Liver (tissue), 9 donors: ENCODE measurements around the gene MYO5C. TPM values are rescaled to one million over a fixed set of nuclear protein-coding genes. Genes with fewer than 3 reads are reported as not detected.

ENCODE experiments used
- DNase-seq: peaks from one replicate; pipeline ENCODE4 v3.0.0-alpha.2; 2017; ENCODE audit warnings: low spot score
- H3K27ac ChIP-seq, 2 donors: one replicate each; pipeline ENCODE4 v1.7.0; 2013; ENCODE audit warnings: inconsistent platforms in 2 of 2, low read length in 2 of 2, control low read depth in 1 of 2, low read depth in 1 of 2, mild to moderate bottlenecking in 1 of 2
- H3K27me3 ChIP-seq, 4 donors: one replicate each; pipeline versions ENCODE4 v1.6.1 to v1.7.0; 2013; ENCODE audit warnings: low read length in 3 of 4, inconsistent platforms in 1 of 4, mild to moderate bottlenecking in 1 of 4, moderate library complexity in 1 of 4; ENCODE audit not compliant: control insufficient read depth in 4 of 4, insufficient read depth in 4 of 4
- H3K36me3 ChIP-seq, 4 donors: one replicate each; pipeline versions ENCODE4 v1.6.1 to v1.7.0; 2013; ENCODE audit warnings: low read length in 3 of 4, mild to moderate bottlenecking in 3 of 4, low read depth in 1 of 4, moderate library complexity in 1 of 4; ENCODE audit not compliant: control insufficient read depth in 4 of 4, insufficient read depth in 3 of 4
- H3K4me1 ChIP-seq, 4 donors: one replicate each; pipeline versions ENCODE4 v1.6.1 to v1.7.0; 2013; ENCODE audit warnings: low read length in 3 of 4, mild to moderate bottlenecking in 3 of 4, moderate library complexity in 1 of 4; ENCODE audit not compliant: control insufficient read depth in 4 of 4, insufficient read depth in 4 of 4
- H3K4me3 ChIP-seq, 3 donors: one replicate each; pipeline versions ENCODE4 v1.6.1 to v1.7.0; 2013; ENCODE audit warnings: low read length in 3 of 3, control low read depth in 1 of 3, low read depth in 1 of 3, mild to moderate bottlenecking in 1 of 3
- H3K9ac ChIP-seq, 2 donors: one replicate each; pipeline ENCODE4 v1.7.0; 2013; ENCODE audit warnings: low read length in 2 of 2, mild to moderate bottlenecking in 2 of 2, moderate library complexity in 2 of 2, control low read depth in 1 of 2, low read depth in 1 of 2
- H3K9me3 ChIP-seq, 4 donors: one replicate each; pipeline versions ENCODE4 v1.6.1 to v1.7.0; 2013; ENCODE audit warnings: low read length in 3 of 4; ENCODE audit not compliant: control insufficient read depth in 4 of 4
- ATF3 ChIP-seq: IDR thresholded peaks from 2 replicates; pipeline ENCODE4 v1.6.1; 2016; ENCODE audit warnings: antibody characterized with exemption
- CTCF ChIP-seq: fragments of 150-350 bp; IDR thresholded peaks from 2 replicates; pipeline ENCODE4 v1.5.1; 2017; ENCODE audit warnings: improper control_type of control experiment, low read depth, low read length; ENCODE audit not compliant: missing input control
- EGR1 ChIP-seq, 2 donors: IDR thresholded peaks; 2 replicates each; pipeline ENCODE4 v1.6.1; 2016 to 2018; ENCODE audit warnings: antibody characterized with exemption in 2 of 2, low read depth in 2 of 2
- FOXA1 ChIP-seq: IDR thresholded peaks from 2 replicates; pipeline ENCODE4 v1.6.1; 2016; ENCODE audit warnings: antibody characterized with exemption
- FOXA2 ChIP-seq: IDR thresholded peaks from 2 replicates; pipeline ENCODE4 v1.6.1; 2016; ENCODE audit warnings: antibody characterized with exemption
- GABPA ChIP-seq, 2 donors: IDR thresholded peaks in 1 of 2; conservative IDR thresholded peaks in 1 of 2; 2 replicates each; pipeline ENCODE4 v1.6.1; 2016; ENCODE audit warnings: antibody characterized with exemption in 2 of 2, mild to moderate bottlenecking in 1 of 2, moderate library complexity in 1 of 2
- HNF4A ChIP-seq, 2 donors: conservative IDR thresholded peaks; 2 replicates each; pipeline ENCODE4 v1.6.1; 2016; ENCODE audit warnings: antibody characterized with exemption in 2 of 2, mild to moderate bottlenecking in 2 of 2
- HNF4G ChIP-seq: IDR thresholded peaks from 2 replicates; pipeline ENCODE4 v1.6.1; 2016; ENCODE audit warnings: antibody characterized with exemption
- JUND ChIP-seq, 2 donors: IDR thresholded peaks; 2 replicates each; pipeline ENCODE4 v1.6.1; 2016; ENCODE audit warnings: antibody characterized with exemption in 2 of 2
- MAX ChIP-seq: IDR thresholded peaks from 2 replicates; pipeline ENCODE4 v1.6.1; 2016; ENCODE audit warnings: antibody characterized with exemption
- NR2F2 ChIP-seq: IDR thresholded peaks from 2 replicates; pipeline ENCODE4 v1.6.1; 2016; ENCODE audit warnings: antibody characterized with exemption
- RAD21 ChIP-seq, 2 donors: IDR thresholded peaks; 2 replicates each; pipeline ENCODE4 v1.6.1; 2016; ENCODE audit warnings: antibody characterized with exemption in 2 of 2, mild to moderate bottlenecking in 2 of 2
- REST ChIP-seq: IDR thresholded peaks from 2 replicates; pipeline ENCODE4 v1.6.1; 2016; ENCODE audit warnings: antibody characterized with exemption, mild to moderate bottlenecking
- RXRA ChIP-seq, 2 donors: IDR thresholded peaks; 2 replicates each; pipeline ENCODE4 v1.6.1; 2017 to 2018; ENCODE audit warnings: antibody characterized with exemption in 2 of 2, mild to moderate bottlenecking in 1 of 2
- SP1 ChIP-seq: IDR thresholded peaks from 2 replicates; pipeline ENCODE4 v1.6.1; 2018; ENCODE audit warnings: antibody characterized with exemption, mild to moderate bottlenecking
- TAF1 ChIP-seq: conservative IDR thresholded peaks from 2 replicates; pipeline ENCODE4 v1.6.1; 2016; ENCODE audit warnings: antibody characterized with exemption, mild to moderate bottlenecking
- YY1 ChIP-seq: IDR thresholded peaks from 2 replicates; pipeline ENCODE4 v1.6.1; 2016; ENCODE audit warnings: antibody characterized with exemption, mild to moderate bottlenecking
- ZBTB33 ChIP-seq: IDR thresholded peaks from 2 replicates; pipeline ENCODE4 v1.6.1; 2016; ENCODE audit warnings: antibody characterized with exemption
- WGBS: extraction: QIAGEN DNeasy Blood & Tissue Kit; methylation state at CpG from one replicate; pipeline ENCODE4 v1.1.7; 2013; 5-methylcytosine and 5-hydroxymethylcytosine counted together
- polyA plus RNA-seq, 2 donors: library from polyadenylated mRNA; stranded (reverse) in 1 of 2; unstranded in 1 of 2; fragments of 200-250 nt in 1 of 2; fragments of >200 nt in 1 of 2; fragmentation: Nextera tagmentation in 1 of 2; extraction: Ambion mirVana in 1 of 2; gene quantifications; one replicate each; pipeline versions ENCODE4 v1.2.1 to v1.2.3, GENCODE V29; 2013 to 2015
- total RNA-seq, 2 donors: library from RNA; depleted of rRNA; stranded (reverse); fragments of >200 nt; gene quantifications; one replicate each; pipeline ENCODE4 v1.2.3, GENCODE V29; 2014
- donor health status: healthy.
- donor health status: healthy.
- donor health status: healthy.
- donor health status: healthy.
- donor health status: healthy.

Gene MYO5C
- total and polyA plus RNA-seq, 4 donors: 1.9 to 8.6 (median 3.0) TPM

- TF ChIP-seq MAX (no peak), RXRA (IDR thresholded peaks at IDR 0.05) (no peak), ZBTB33 (no peak), FOXA2 (no peak), FOXA1 (no peak), RAD21 (IDR thresholded peaks at IDR 0.05) (no peak), TAF1 (no peak), SP1 (no peak)
Measured at GRCh38 chr15:52191207-52191606, 104.4 kb downstream of the MYO5C start, which contains the start of gene GNB5 (continued).

GRCh38 chr15:52186651-52187486 lies 108.7 kb downstream of the MYO5C start:
- DNase-seq: no peak
- Histone ChIP-seq H3K9ac (no peak overlapping the region), H3K4me3 (no peak overlapping the region), H3K9me3 (no peaks in the 10 kb centered on the region), H3K36me3 (no peaks in the 10 kb centered on the region), H3K4me1 (peaks cover 4 to 19% (median 7%) of the 10 kb centered on the region in 4 donors), H3K27ac (no peak overlapping the region), H3K27me3 (no peaks in the 10 kb centered on the region)
- 87% methylated on average over 11 of the region's 11 CpGs for WGBS
- no peak for TF ChIP-seq RXRA (IDR thresholded peaks at IDR 0.05)
- peak; percentile 11 for TF ChIP-seq SP1
- no peak for TF ChIP-seq JUND (IDR thresholded peaks at IDR 0.05)

- Histone ChIP-seq H3K9me3 (no peaks in the 10 kb centered on the region), H3K27ac (peak overlapping the region in 1 of 2 donors; percentile 38), H3K9ac (peak overlapping the region in 1 of 2 donors; percentile 43), H3K4me1 (peaks cover 5 to 19% (median 7%) of the 10 kb centered on the region in 4 donors), H3K4me3 (no peak overlapping the region), H3K27me3 (no peaks in the 10 kb centered on the region), H3K36me3 (no peaks in the 10 kb centered on the region)
- 62% methylated on average over 7 of the region's 7 CpGs for WGBS
- TF ChIP-seq JUND (IDR thresholded peaks at IDR 0.05): no peak
- no peak for TF ChIP-seq HNF4A (conservative IDR thresholded peaks at IDR 0.05)
- TF ChIP-seq REST: no peak
- TF ChIP-seq RAD21 (IDR thresholded peaks at IDR 0.05): no peak
- no peak for TF ChIP-seq FOXA1
- no peak for TF ChIP-seq ATF3
- TF ChIP-seq CTCF: no peak
- TF ChIP-seq YY1: no peak
- no peak for TF ChIP-seq EGR1 (IDR thresholded peaks at IDR 0.05; ENCODE audit: low read depth in 2 of 2)
- no peak for TF ChIP-seq GABPA (IDR thresholded peaks at IDR 0.05 in 1 of 2, conservative IDR thresholded peaks at IDR 0.05 in 1 of 2)
- no peak for TF ChIP-seq MAX
- no peak for TF ChIP-seq HNF4G
- TF ChIP-seq RXRA (IDR thresholded peaks at IDR 0.05): no peak
- TF ChIP-seq SP1: no peak
- no peak for TF ChIP-seq ZBTB33
- no peak for TF ChIP-seq FOXA2
- no peak for TF ChIP-seq NR2F2
- no peak for TF ChIP-seq TAF1
- DNase-seq: no peak
Measured at GRCh38 chr15:52185151-52185561, 110.4 kb downstream of the MYO5C start.
